ENCODE data around the gene ADGRB3. TPM values are rescaled to one million over a fixed set of nuclear protein-coding genes. Genes with fewer than 3 reads are reported as not detected.
"Not testable (repeated sequence)": the region's sequence is repeated elsewhere in the genome, so short reads cannot be mapped to it uniquely, and the experiment has no call there.

The ADGRB3 gene
- total RNA-seq, 1 donor from 2014 or later = not detected

- intact Hi-C loops (cut with micrococcal nuclease) = no loop called here
Measured at GRCh38 chr6:68737061-68737460, 102.0 kb downstream of the ADGRB3 start.

- intact Hi-C loops (cut with micrococcal nuclease) = no loop called here
Measured at GRCh38 chr6:68738039-68738438, 103.0 kb downstream of the ADGRB3 start.

GRCh38 chr6:68740828-68741500, 105.9 kb downstream of the ADGRB3 start:
- intact Hi-C loops (cut with micrococcal nuclease) = no loop called here

- intact Hi-C loops (cut with micrococcal nuclease) = no loop called here
Measured at GRCh38 chr6:68741501-68742386, 106.7 kb downstream of the ADGRB3 start.

- intact Hi-C loops (cut with micrococcal nuclease) = no loop called here
Measured at GRCh38 chr6:68743099-68743498, 108.0 kb downstream of the ADGRB3 start.

- intact Hi-C loops (cut with micrococcal nuclease) = not testable (repeated sequence)
Measured at GRCh38 chr6:68744376-68744775, 109.3 kb downstream of the ADGRB3 start.

GRCh38 chr6:68746376-68746775, 111.3 kb downstream of the ADGRB3 start:
- intact Hi-C loops (cut with micrococcal nuclease) = no loop called here

GRCh38 chr6:68747110-68747790, 112.2 kb downstream of the ADGRB3 start:
- intact Hi-C loops (cut with micrococcal nuclease) = no loop called here

- intact Hi-C loops (cut with micrococcal nuclease) = not testable (repeated sequence)
Measured at GRCh38 chr6:68747832-68748231, 112.8 kb downstream of the ADGRB3 start.

GRCh38 chr6:68754681-68755213, 119.7 kb downstream of the ADGRB3 start:
- intact Hi-C loops (cut with micrococcal nuclease) = no loop called here

- intact Hi-C loops (cut with micrococcal nuclease) = no loop called here
Measured at GRCh38 chr6:68756454-68757375, 121.6 kb downstream of the ADGRB3 start.

- intact Hi-C loops (cut with micrococcal nuclease) = no loop called here
Measured at GRCh38 chr6:68757821-68758220, 122.7 kb downstream of the ADGRB3 start.

- intact Hi-C loops (cut with micrococcal nuclease) = no loop called here
Measured at GRCh38 chr6:68758559-68758958, 123.5 kb downstream of the ADGRB3 start.

GRCh38 chr6:68760485-68760884, 125.4 kb downstream of the ADGRB3 start:
- intact Hi-C loops (cut with micrococcal nuclease) = no loop called here

GRCh38 chr6:68760941-68761676, 126.0 kb downstream of the ADGRB3 start:
- intact Hi-C loops (cut with micrococcal nuclease) = no loop called here

GRCh38 chr6:68761985-68762384, 126.9 kb downstream of the ADGRB3 start:
- intact Hi-C loops (cut with micrococcal nuclease) = no loop called here

GRCh38 chr6:68771426-68771825, 136.3 kb downstream of the ADGRB3 start:
- intact Hi-C loops (cut with micrococcal nuclease) = no loop called here

GRCh38 chr6:68774843-68775242, 139.8 kb downstream of the ADGRB3 start:
- intact Hi-C loops (cut with micrococcal nuclease) = no loop called here

- intact Hi-C loops (cut with micrococcal nuclease) = no loop called here
Measured at GRCh38 chr6:68776354-68776753, 141.3 kb downstream of the ADGRB3 start.

GRCh38 chr6:68777956-68778355, 142.9 kb downstream of the ADGRB3 start:
- intact Hi-C loops (cut with micrococcal nuclease) = no loop called here
